GM12891 (cell line): ENCODE data around the gene ADGRG4.

Experiments
- PAX5 ChIP-seq: IDR thresholded peaks from 2 replicates; pipeline ENCODE4 v1.6.1; 2011; ENCODE audit warnings: low read length, moderate library complexity, mild to moderate bottlenecking; ENCODE audit not compliant: insufficient read depth, severe bottlenecking
- POLR2A ChIP-seq: IDR thresholded peaks from 2 replicates; pipeline ENCODE4 v1.6.1; 2011; ENCODE audit warnings: low read depth, low read length, control low read depth
- POLR2AphosphoS5 ChIP-seq: IDR thresholded peaks from 2 replicates; pipeline ENCODE4 v1.6.1; 2011; ENCODE audit warnings: low read depth, low read length, control low read depth
- POU2F2 ChIP-seq: IDR thresholded peaks from 2 replicates; pipeline ENCODE4 v1.6.1; 2011; ENCODE audit warnings: low read depth, mild to moderate bottlenecking, control low read depth, low read length, moderate library complexity
- SPI1 ChIP-seq: IDR thresholded peaks from 2 replicates; pipeline ENCODE4 v1.6.1; 2011; ENCODE audit warnings: low read depth, low read length, control low read depth
- TAF1 ChIP-seq: IDR thresholded peaks from 2 replicates; pipeline ENCODE4 v1.6.1; 2011; ENCODE audit warnings: low read depth, low read length, control low read depth

DNA sequence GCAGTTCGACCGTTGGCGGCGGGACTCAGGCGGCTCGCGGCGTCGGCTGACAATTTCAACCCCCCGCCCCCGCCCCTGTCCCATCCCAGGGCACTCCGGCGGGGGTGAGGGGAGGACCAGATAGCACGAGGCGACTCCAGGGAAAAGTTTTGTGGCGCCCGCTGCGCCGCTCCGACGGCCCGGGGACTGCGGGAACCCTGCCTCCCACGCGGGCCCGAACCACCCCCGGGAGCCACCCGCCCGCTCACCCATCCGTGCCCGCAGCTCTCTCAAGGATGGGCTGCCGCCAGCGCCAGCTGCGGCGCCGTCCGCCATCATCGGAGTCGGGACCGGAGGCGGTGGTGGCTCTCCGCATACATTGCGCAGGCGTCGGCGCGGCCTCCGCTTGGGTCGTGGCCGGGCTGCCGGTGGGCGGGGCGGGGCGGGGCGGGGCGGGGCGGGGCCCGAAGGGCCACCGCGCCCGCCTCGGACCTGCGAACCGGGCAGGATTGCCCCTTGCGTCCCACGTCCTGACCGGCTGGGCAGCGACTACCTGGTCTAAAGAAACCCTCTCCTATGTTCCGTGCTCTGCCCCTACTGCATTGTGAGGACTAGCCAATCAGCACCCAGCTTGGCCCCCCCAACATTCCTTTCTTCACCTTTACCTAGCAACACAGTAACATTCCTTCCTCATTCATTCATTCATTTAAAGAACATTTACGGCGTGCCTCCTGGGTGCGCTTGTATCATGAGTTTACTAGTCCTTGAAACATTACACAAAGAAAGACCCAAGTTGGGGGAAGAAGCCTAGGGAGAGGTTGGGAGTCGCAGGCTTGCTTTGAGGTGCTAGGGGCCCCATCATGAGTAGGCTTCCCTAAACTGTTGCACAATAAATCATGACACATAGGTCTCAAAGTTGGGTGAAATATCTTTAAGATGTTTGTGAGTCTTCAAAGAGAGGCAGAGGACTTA, 49.4 kb upstream of the ADGRG4 start, which contains the start of gene MAP7D3:
- 0 out of 2 replicates have a peak, but pooled peaks have one; percentile 49 for TF ChIP-seq POLR2A
- TF ChIP-seq POLR2AphosphoS5: 0 out of 2 replicates have a peak, but pooled peaks have one; percentile 32
- TF ChIP-seq TAF1: peak; percentile 34; the same call in 1 of the 2 replicates
- no peak for TF ChIP-seq SPI1
- no peak for TF ChIP-seq POU2F2
- TF ChIP-seq PAX5: no peak
